ENCODE results near the gene C16orf96. TPM values are rescaled to one million over a fixed set of nuclear protein-coding genes. Genes with fewer than 3 reads are reported as not detected.

Gene C16orf96
- total RNA-seq, 1 experiment from 2014 or later, result 0.15 TPM

GRCh38 chr16:4588386-4588785 lies 32.2 kb downstream of the C16orf96 start:
- DNase-seq (ENCODE audit: low read depth, low spot score) (no peak), ATAC-seq (no peak)
- BruUV-seq (replicated peaks), result no TSS peak
- Histone ChIP-seq H3K36me3 (ENCODE audit: control insufficient read depth, insufficient read depth, low read length) (no peaks in the 10 kb centered on the region), H3K9me3 (ENCODE audit: control insufficient read depth, insufficient read depth, low read depth, low read length) (no peaks in the 10 kb centered on the region; the same call in 1 of the 2 replicates), H3K4me1 (ENCODE audit: control insufficient read depth, insufficient read depth, low read length) (no peaks in the 10 kb centered on the region), H3K27ac (ENCODE audit: low read length) (no peak overlapping the region), H3K4me3 (ENCODE audit: low read depth in 2 of 2, low read length in 2 of 2) (no peak overlapping the region), H3K27me3 (ENCODE audit: control insufficient read depth, insufficient read depth, low read length) (no peaks in the 10 kb centered on the region)
- TF ChIP-seq REST (IDR thresholded peaks at IDR 0.05; ENCODE audit: insufficient read depth in 1 of 2, low read depth in 2 of 2, low read length in 1 of 2), result no peak
- TF ChIP-seq CTCF (IDR thresholded peaks at IDR 0.05), result no peak
- TF ChIP-seq TCF7L2 (IDR thresholded peaks at IDR 0.05; ENCODE audit: low read depth, low read length), result no peak
- no peak for TF ChIP-seq POLR2AphosphoS5 (IDR thresholded peaks at IDR 0.05; ENCODE audit: low read depth, low read length)
- no peak for TF ChIP-seq SIN3A (IDR thresholded peaks at IDR 0.05; ENCODE audit: borderline replicate concordance, insufficient read depth, low read depth, low read length)
- in situ Hi-C loops (cut with HindIII; ENCODE audit: low pct_unique_long_range_greater_than_20kb, low sequenced_read_pairs), result no loop called here
- intact Hi-C loops (cut with micrococcal nuclease; ENCODE audit: unreplicated experiment), result loop anchor here (5.0 kb wide), 2 partner anchors 71 to 86 kb away; no protein-coding TSS in a partner anchor
- POLR2A ChIA-PET, result no interaction called here
- CTCF ChIA-PET, result interaction anchor here (0.6 kb wide), 1 partner anchor 33 kb away, joined by 6 read pairs; no protein-coding TSS in a partner anchor

DNA sequence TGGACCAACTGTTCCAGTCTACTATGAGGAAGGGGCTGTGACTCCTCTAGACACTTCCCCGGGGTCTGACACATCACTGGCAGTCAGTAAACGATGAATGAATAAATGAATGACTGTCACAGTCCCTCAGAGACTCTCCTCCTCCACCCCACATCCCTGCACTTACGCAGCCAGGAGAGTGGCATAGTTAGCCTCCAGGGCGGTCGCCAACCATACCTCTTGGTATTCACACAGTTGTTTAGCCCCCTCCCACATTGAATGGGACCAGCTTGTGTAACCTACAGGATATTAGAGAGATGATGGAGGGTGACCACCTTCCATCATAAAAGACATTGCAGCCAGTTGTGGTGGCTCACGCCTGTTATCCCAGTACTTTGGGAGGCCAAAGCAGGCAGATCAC lies 32.8 kb downstream of the C16orf96 start:
- intact Hi-C loops (cut with micrococcal nuclease; ENCODE audit: unreplicated experiment) (loop anchor here (5.0 kb wide), 2 partner anchors 72 to 87 kb away; no protein-coding TSS in a partner anchor), in situ Hi-C loops (cut with HindIII; ENCODE audit: low pct_unique_long_range_greater_than_20kb, low sequenced_read_pairs) (no loop called here)
- POLR2A ChIA-PET, result no interaction called here
- ATAC-seq (no peak), DNase-seq (ENCODE audit: low read depth, low spot score) (no peak)
- Histone ChIP-seq H3K36me3 (ENCODE audit: control insufficient read depth, insufficient read depth, low read length) (no peaks in the 10 kb centered on the region), H3K4me1 (ENCODE audit: control insufficient read depth, insufficient read depth, low read length) (no peaks in the 10 kb centered on the region), H3K4me3 (ENCODE audit: low read depth in 2 of 2, low read length in 2 of 2) (no peak overlapping the region), H3K9me3 (ENCODE audit: control insufficient read depth, insufficient read depth, low read depth, low read length) (no peaks in the 10 kb centered on the region; the same call in 1 of the 2 replicates), H3K27ac (ENCODE audit: low read length) (no peak overlapping the region), H3K27me3 (ENCODE audit: control insufficient read depth, insufficient read depth, low read length) (no peaks in the 10 kb centered on the region)
- TF ChIP-seq SIN3A (IDR thresholded peaks at IDR 0.05; ENCODE audit: borderline replicate concordance, insufficient read depth, low read depth, low read length), result no peak
- no peak for TF ChIP-seq POLR2AphosphoS5 (IDR thresholded peaks at IDR 0.05; ENCODE audit: low read depth, low read length)
- no peak for TF ChIP-seq REST (IDR thresholded peaks at IDR 0.05; ENCODE audit: insufficient read depth in 1 of 2, low read depth in 2 of 2, low read length in 1 of 2)
- TF ChIP-seq TCF7L2 (IDR thresholded peaks at IDR 0.05; ENCODE audit: low read depth, low read length), result no peak
- TF ChIP-seq CTCF (IDR thresholded peaks at IDR 0.05), result no peak
- no TSS peak for BruUV-seq (replicated peaks)
- CTCF ChIA-PET, result interaction anchor here (0.6 kb wide), 1 partner anchor 33 kb away, joined by 6 read pairs; no protein-coding TSS in a partner anchor

Measured in Panc1 (cell line).